Sigmoid colon (tissue), 4 donors: ENCODE results near the gene UMPS.

ENCODE experiments used
- EP300 ChIP-seq, 4 donors: sonication (generic); formaldehyde crosslinking; IDR thresholded peaks; one replicate each; pipeline ENCODE4 v1.6.1; 2017; ENCODE audit warnings: antibody characterized with exemption in 4 of 4
- POLR2A ChIP-seq, 2 donors: fragments of 450-650 bp; IDR thresholded peaks; one replicate each; pipeline ENCODE4 v1.6.1; 2016; ENCODE audit warnings: antibody characterized with exemption in 2 of 2, mild to moderate bottlenecking in 2 of 2, moderate library complexity in 2 of 2
- TF ChIP-seq, protein P1 (sequence below), 4 experiments: fragments of 450-650 bp in 3 of 4; fragments of 200-600 bp in 1 of 4; IDR thresholded peaks; one replicate each; pipeline ENCODE4 v1.5.1; 2016 to 2019; ENCODE audit warnings: antibody characterized with exemption in 4 of 4, mild to moderate bottlenecking in 3 of 4, moderate library complexity in 2 of 4

DNA sequence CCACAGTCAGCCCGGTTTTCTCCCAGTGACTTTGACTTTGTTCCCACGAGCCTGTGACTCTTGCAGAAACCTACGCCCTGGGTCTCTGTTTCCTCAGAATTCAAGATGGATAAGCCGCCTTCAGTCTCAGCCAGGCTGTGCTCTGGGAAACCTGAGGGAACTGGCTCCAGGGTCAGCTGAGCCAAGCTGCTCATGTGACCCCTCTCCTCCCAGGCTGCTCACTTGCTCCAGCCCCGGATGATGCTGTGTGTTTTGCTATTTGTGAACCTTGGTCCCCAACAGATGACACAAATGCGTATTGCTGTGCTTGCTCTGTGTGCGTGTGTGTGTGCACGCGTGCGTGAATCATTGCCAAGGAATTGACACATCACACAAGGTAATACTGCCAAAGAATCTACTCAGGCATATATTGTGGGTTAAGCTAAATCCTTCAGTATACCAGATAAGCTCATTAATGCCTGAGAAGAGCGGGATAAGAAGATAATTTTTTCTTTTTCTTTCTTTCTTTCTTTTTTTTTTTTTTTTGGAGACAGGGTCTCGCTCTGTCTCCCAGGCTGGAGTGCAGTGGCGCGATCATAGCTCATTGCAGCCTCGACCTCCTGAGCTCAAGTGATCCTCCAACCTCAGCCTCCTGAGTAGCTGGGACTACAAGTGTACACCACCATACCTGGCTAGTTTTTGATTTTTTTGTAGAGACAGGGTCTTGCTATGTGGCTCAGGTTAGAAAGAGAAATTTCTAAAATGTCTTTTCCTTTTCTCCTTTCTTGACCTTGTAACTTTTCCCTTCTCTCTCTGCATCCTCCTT lies 29.2 kb upstream of the UMPS start:
- TF ChIP-seq, protein P1, sequence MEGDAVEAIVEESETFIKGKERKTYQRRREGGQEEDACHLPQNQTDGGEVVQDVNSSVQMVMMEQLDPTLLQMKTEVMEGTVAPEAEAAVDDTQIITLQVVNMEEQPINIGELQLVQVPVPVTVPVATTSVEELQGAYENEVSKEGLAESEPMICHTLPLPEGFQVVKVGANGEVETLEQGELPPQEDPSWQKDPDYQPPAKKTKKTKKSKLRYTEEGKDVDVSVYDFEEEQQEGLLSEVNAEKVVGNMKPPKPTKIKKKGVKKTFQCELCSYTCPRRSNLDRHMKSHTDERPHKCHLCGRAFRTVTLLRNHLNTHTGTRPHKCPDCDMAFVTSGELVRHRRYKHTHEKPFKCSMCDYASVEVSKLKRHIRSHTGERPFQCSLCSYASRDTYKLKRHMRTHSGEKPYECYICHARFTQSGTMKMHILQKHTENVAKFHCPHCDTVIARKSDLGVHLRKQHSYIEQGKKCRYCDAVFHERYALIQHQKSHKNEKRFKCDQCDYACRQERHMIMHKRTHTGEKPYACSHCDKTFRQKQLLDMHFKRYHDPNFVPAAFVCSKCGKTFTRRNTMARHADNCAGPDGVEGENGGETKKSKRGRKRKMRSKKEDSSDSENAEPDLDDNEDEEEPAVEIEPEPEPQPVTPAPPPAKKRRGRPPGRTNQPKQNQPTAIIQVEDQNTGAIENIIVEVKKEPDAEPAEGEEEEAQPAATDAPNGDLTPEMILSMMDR (IDR thresholded peaks at IDR 0.05): no peak
- TF ChIP-seq POLR2A (IDR thresholded peaks at IDR 0.05) (no peak), EP300 (IDR thresholded peaks at IDR 0.05) (no peak)
